HCT116 (cell line): ENCODE measurements around the gene UMODL1. TPM values are rescaled to one million over a fixed set of nuclear protein-coding genes. Genes with fewer than 3 reads are reported as not detected.

ENCODE experiments used
- ATAC-seq: fragments of 200-7000 bp; cut with Tn5 transposase; 2 replicates; pipeline ENCODE4 v1.9.1; 2020; ENCODE audit warnings: mild to moderate bottlenecking, moderate library complexity
- BruUV-seq: library from RNA; stranded (reverse); fragments of 400-500 nt; replicated peaks from 2 replicates; lab custom pipeline; 2021; lab: Mats Ljungman, UMichigan
- CTCF ChIA-PET: fragments of 300-600 bp; sonication (Branson Sonifier 250); formaldehyde crosslinking; loops from one replicate; lab custom pipeline; 2021; ENCODE audit warnings: antibody characterized with exemption; lab: Charles Lee
- POLR2A ChIA-PET: fragments of 300-600, 350-600 bp; sonication (Branson Sonifier 250); formaldehyde crosslinking; loops from one replicate; lab custom pipeline; 2021; ENCODE audit warnings: antibody characterized with exemption; lab: Charles Lee
- RAD21 ChIA-PET, 2 experiments: fragments of 300-600 bp; sonication (Branson Sonifier 250); formaldehyde crosslinking; loops; one replicate each; lab custom pipeline; 2023; ENCODE audit warnings: low total read pairs in 2 of 2; ENCODE audit not compliant: uncharacterized antibody in 2 of 2, unreplicated experiment in 2 of 2, low non-redundant PET in 1 of 2; lab: Charles Lee
- DNase-seq: peaks from one replicate; pipeline ENCODE4 v3.0.0-alpha.2; 2010; ENCODE audit warnings: low read depth, low spot score
- H2AFZ ChIP-seq: fragments of 200-600 bp; shearing (Covaris generic), sonication (generic); 2 replicates; pipeline ENCODE4 v1.6.1; 2017; ENCODE audit warnings: low read depth, mixed run types, mixed read lengths, antibody characterized with exemption, low read length; ENCODE audit not compliant: poor library complexity, severe bottlenecking
- H3K27ac ChIP-seq: 2 replicates; pipeline ENCODE4 v1.5.1; 2012; ENCODE audit warnings: low read depth, low read length
- H3K27me3 ChIP-seq: fragments of 200-600 bp; sonication (generic); 2 replicates; pipeline ENCODE4 v1.6.1; 2016; ENCODE audit warnings: mixed run types, low read length, mixed read lengths; ENCODE audit not compliant: insufficient read depth
- H3K36me3 ChIP-seq, 2 experiments: fragments of 200-500 bp in 1 of 2; fragments of 200-600 bp in 1 of 2; sonication (Bioruptor generic) in 1 of 2; sonication (generic) in 1 of 2; 2 replicates each; pipeline versions ENCODE4 v1.5.1 to v1.6.1; 2014 to 2016; ENCODE audit warnings: low read length in 2 of 2, inconsistent platforms in 1 of 2, mixed read lengths in 1 of 2, mixed run types in 1 of 2; ENCODE audit not compliant: insufficient read depth in 2 of 2, control insufficient read depth in 1 of 2
- H3K4me1 ChIP-seq, 2 experiments: fragments of 200-600 bp in 1 of 2; sonication (generic) in 1 of 2; 2 replicates each; pipeline versions ENCODE4 v1.5.1 to v1.6.1; 2012 to 2017; ENCODE audit warnings: low read length in 2 of 2, inconsistent platforms in 1 of 2, mild to moderate bottlenecking in 1 of 2, mixed read lengths in 1 of 2, mixed run types in 1 of 2, moderate library complexity in 1 of 2; ENCODE audit not compliant: insufficient read depth in 2 of 2, control insufficient read depth in 1 of 2
- H3K4me2 ChIP-seq: fragments of 200-600 bp; sonication (generic); 2 replicates; pipeline ENCODE4 v1.6.1; 2017; ENCODE audit warnings: mixed run types, low read length, mixed read lengths
- H3K4me3 ChIP-seq, 2 experiments: fragments of 200-600 bp in 1 of 2; sonication (generic) in 1 of 2; replicated peaks in 1 of 2; 2 replicates each; pipeline ENCODE4 v1.5.1; 2011 to 2016; ENCODE audit warnings: low read length in 2 of 2, control low read depth in 1 of 2, low read depth in 1 of 2, mild to moderate bottlenecking in 1 of 2, mixed read lengths in 1 of 2, mixed run types in 1 of 2
- H3K79me2 ChIP-seq: fragments of 200-600 bp; sonication (generic); 2 replicates; pipeline ENCODE4 v1.6.1; 2017; ENCODE audit warnings: mild to moderate bottlenecking, mixed run types, low read length, moderate library complexity, mixed read lengths; ENCODE audit not compliant: insufficient read depth
- H3K9ac ChIP-seq: fragments of 200-600 bp; sonication (generic); 2 replicates; pipeline ENCODE4 v1.6.1; 2016; ENCODE audit warnings: low read length, mixed read lengths
- H3K9me2 ChIP-seq: fragments of 200-600 bp; sonication (generic), shearing (Covaris generic); 2 replicates; pipeline ENCODE4 v1.6.1; 2017; ENCODE audit warnings: mixed run types, mild to moderate bottlenecking, moderate library complexity; ENCODE audit not compliant: insufficient read depth
- H3K9me3 ChIP-seq, 2 experiments: fragments of 200-500 bp in 1 of 2; fragments of 200-600 bp in 1 of 2; sonication (Bioruptor generic) in 1 of 2; sonication (generic) in 1 of 2; 2 replicates each; pipeline ENCODE4 v1.6.1; 2014 to 2017; ENCODE audit warnings: low read length in 2 of 2, mixed read lengths in 2 of 2, inconsistent platforms in 1 of 2, low read depth in 1 of 2, mild to moderate bottlenecking in 1 of 2, mixed run types in 1 of 2, moderate library complexity in 1 of 2; ENCODE audit not compliant: control insufficient read depth in 1 of 2, insufficient read depth in 1 of 2
- H4K20me1 ChIP-seq: fragments of 200-600 bp; sonication (generic), shearing (Covaris generic); 2 replicates; pipeline ENCODE4 v1.6.1; 2017; ENCODE audit warnings: mixed run types, mild to moderate bottlenecking, moderate library complexity; ENCODE audit not compliant: insufficient read depth
- ATF3 ChIP-seq: IDR thresholded peaks from 2 replicates; pipeline ENCODE4 v1.6.1; 2012
- CBX3 ChIP-seq: IDR thresholded peaks from 2 replicates; pipeline ENCODE4 v1.6.1; 2012; ENCODE audit warnings: low read depth
- CEBPB ChIP-seq: IDR thresholded peaks from 2 replicates; pipeline ENCODE4 v1.6.1; 2012; ENCODE audit warnings: low read depth
- ELF1 ChIP-seq: IDR thresholded peaks from 2 replicates; pipeline ENCODE4 v1.6.1; 2012; ENCODE audit warnings: low read depth, borderline replicate concordance
- EZH2 ChIP-seq: fragments of 200-600 bp; sonication (generic); IDR thresholded peaks from 2 replicates; pipeline ENCODE4 v1.6.1; 2017; ENCODE audit warnings: antibody characterized with exemption, mixed run types
- JUND ChIP-seq: IDR thresholded peaks from 2 replicates; pipeline ENCODE4 v1.6.1; 2012
- MAX ChIP-seq: IDR thresholded peaks from 2 replicates; pipeline ENCODE4 v1.6.1; 2012
- POLR2A ChIP-seq: IDR thresholded peaks from 2 replicates; pipeline ENCODE4 v1.7.0; 2011; ENCODE audit warnings: borderline replicate concordance; ENCODE audit not compliant: insufficient read depth, insufficient read length; ENCODE audit errors: extremely low read depth
- POLR2AphosphoS5 ChIP-seq: IDR thresholded peaks from 2 replicates; pipeline ENCODE4 v1.6.1; 2011; ENCODE audit warnings: mild to moderate bottlenecking, low read depth, low read length, moderate library complexity
- RAD21 ChIP-seq: IDR thresholded peaks from 2 replicates; pipeline ENCODE4 v1.6.1; 2012; ENCODE audit warnings: low read depth, mild to moderate bottlenecking
- SRF ChIP-seq: IDR thresholded peaks from 2 replicates; pipeline ENCODE4 v1.6.1; 2012; ENCODE audit warnings: low read depth
- TCF7L2 ChIP-seq: IDR thresholded peaks from 2 replicates; pipeline ENCODE4 v1.7.0; 2011; ENCODE audit warnings: borderline replicate concordance, inconsistent platforms; ENCODE audit not compliant: insufficient read depth, insufficient read length; ENCODE audit errors: extremely low read depth
- ZFX ChIP-seq: fragments of 450-650 bp; IDR thresholded peaks from 2 replicates; pipeline ENCODE4 v1.6.1; 2017
- ZNF274 ChIP-seq: fragments of 200-500 bp; sonication (Bioruptor generic); IDR thresholded peaks from 2 replicates; pipeline ENCODE4 v1.6.1; 2014; ENCODE audit warnings: mild to moderate bottlenecking, low read depth, low read length, inconsistent platforms
- intact Hi-C: fragments of 100-400 bp; cut with micrococcal nuclease; formaldehyde crosslinking; loops from 2 replicates; pipeline ENCODE4 v1.10.0; 2022
- total RNA-seq: library from RNA; stranded (reverse); gene quantifications from one replicate; pipeline ENCODE4 v1.2.1, GENCODE V29; 2021; ENCODE audit not compliant: unreplicated experiment
- TF ChIP-seq, protein P1 (sequence below), 3 experiments: fragments of 200-600 bp in 1 of 3; sonication (generic) in 1 of 3; IDR thresholded peaks in 2 of 3; conservative IDR thresholded peaks in 1 of 3; 2 replicates each; pipeline ENCODE4 v1.5.1; 2012 to 2017; ENCODE audit warnings: low read depth in 2 of 3, low read length in 2 of 3, antibody characterized with exemption in 1 of 3, borderline replicate concordance in 1 of 3, control low read depth in 1 of 3, mild to moderate bottlenecking in 1 of 3, mixed read lengths in 1 of 3, mixed run types in 1 of 3, moderate library complexity in 1 of 3; ENCODE audit not compliant: insufficient read depth in 1 of 3
- TF ChIP-seq, protein P2 (sequence below): IDR thresholded peaks from 2 replicates; pipeline ENCODE4 v1.6.1; 2011; ENCODE audit warnings: mild to moderate bottlenecking, low read length, moderate library complexity; ENCODE audit not compliant: insufficient replicate concordance; ENCODE audit errors: extremely low read depth
- TF ChIP-seq, protein P3 (sequence below): IDR thresholded peaks from 2 replicates; pipeline ENCODE4 v1.6.1; 2012; ENCODE audit warnings: low read depth

The UMODL1 gene
- total RNA-seq, 1 experiment from 2014 or later = not detected

GRCh38 chr21:42057851-42058437 is 13.2 kb upstream of the UMODL1 start:
- H3K79me2 ChIP-seq = no peaks in the 10 kb centered on the region
- H3K36me3 ChIP-seq = no peaks in the 10 kb centered on the region
- H3K9me3 ChIP-seq = no peaks in the 10 kb centered on the region
- H3K27me3 ChIP-seq = no peaks in the 10 kb centered on the region
- no peaks in the 10 kb centered on the region for H4K20me1 ChIP-seq
- intact Hi-C loops = no loop called here
- no peaks in the 10 kb centered on the region; a peak in 1 of 4 replicates for H3K4me1 ChIP-seq
- ATAC-seq = no peak
- no peak overlapping the region for H3K4me3 ChIP-seq
- H3K4me2 ChIP-seq = no peak overlapping the region
- TF ChIP-seq ZFX = no peak
- no peak for TF ChIP-seq RAD21
- no peak for TF ChIP-seq POLR2A
- TF ChIP-seq SRF = no peak
- no peak for TF ChIP-seq CBX3
- TF ChIP-seq ZNF274 = no peak
- TF ChIP-seq, protein P1, sequence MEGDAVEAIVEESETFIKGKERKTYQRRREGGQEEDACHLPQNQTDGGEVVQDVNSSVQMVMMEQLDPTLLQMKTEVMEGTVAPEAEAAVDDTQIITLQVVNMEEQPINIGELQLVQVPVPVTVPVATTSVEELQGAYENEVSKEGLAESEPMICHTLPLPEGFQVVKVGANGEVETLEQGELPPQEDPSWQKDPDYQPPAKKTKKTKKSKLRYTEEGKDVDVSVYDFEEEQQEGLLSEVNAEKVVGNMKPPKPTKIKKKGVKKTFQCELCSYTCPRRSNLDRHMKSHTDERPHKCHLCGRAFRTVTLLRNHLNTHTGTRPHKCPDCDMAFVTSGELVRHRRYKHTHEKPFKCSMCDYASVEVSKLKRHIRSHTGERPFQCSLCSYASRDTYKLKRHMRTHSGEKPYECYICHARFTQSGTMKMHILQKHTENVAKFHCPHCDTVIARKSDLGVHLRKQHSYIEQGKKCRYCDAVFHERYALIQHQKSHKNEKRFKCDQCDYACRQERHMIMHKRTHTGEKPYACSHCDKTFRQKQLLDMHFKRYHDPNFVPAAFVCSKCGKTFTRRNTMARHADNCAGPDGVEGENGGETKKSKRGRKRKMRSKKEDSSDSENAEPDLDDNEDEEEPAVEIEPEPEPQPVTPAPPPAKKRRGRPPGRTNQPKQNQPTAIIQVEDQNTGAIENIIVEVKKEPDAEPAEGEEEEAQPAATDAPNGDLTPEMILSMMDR (IDR thresholded peaks at IDR 0.05 in 2 of 3, conservative IDR thresholded peaks at IDR 0.05 in 1 of 3; ENCODE audit: borderline replicate concordance in 1 of 3, insufficient read depth in 1 of 3, low read depth in 2 of 3, low read length in 2 of 3) = no peak
- TF ChIP-seq MAX = no peak
- no peak for TF ChIP-seq CEBPB
- no peak for TF ChIP-seq EZH2
- TF ChIP-seq, protein P2, sequence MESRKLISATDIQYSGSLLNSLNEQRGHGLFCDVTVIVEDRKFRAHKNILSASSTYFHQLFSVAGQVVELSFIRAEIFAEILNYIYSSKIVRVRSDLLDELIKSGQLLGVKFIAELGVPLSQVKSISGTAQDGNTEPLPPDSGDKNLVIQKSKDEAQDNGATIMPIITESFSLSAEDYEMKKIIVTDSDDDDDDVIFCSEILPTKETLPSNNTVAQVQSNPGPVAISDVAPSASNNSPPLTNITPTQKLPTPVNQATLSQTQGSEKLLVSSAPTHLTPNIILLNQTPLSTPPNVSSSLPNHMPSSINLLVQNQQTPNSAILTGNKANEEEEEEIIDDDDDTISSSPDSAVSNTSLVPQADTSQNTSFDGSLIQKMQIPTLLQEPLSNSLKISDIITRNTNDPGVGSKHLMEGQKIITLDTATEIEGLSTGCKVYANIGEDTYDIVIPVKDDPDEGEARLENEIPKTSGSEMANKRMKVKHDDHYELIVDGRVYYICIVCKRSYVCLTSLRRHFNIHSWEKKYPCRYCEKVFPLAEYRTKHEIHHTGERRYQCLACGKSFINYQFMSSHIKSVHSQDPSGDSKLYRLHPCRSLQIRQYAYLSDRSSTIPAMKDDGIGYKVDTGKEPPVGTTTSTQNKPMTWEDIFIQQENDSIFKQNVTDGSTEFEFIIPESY = no peak
- TF ChIP-seq ATF3 = no peak
- TF ChIP-seq, protein P3, sequence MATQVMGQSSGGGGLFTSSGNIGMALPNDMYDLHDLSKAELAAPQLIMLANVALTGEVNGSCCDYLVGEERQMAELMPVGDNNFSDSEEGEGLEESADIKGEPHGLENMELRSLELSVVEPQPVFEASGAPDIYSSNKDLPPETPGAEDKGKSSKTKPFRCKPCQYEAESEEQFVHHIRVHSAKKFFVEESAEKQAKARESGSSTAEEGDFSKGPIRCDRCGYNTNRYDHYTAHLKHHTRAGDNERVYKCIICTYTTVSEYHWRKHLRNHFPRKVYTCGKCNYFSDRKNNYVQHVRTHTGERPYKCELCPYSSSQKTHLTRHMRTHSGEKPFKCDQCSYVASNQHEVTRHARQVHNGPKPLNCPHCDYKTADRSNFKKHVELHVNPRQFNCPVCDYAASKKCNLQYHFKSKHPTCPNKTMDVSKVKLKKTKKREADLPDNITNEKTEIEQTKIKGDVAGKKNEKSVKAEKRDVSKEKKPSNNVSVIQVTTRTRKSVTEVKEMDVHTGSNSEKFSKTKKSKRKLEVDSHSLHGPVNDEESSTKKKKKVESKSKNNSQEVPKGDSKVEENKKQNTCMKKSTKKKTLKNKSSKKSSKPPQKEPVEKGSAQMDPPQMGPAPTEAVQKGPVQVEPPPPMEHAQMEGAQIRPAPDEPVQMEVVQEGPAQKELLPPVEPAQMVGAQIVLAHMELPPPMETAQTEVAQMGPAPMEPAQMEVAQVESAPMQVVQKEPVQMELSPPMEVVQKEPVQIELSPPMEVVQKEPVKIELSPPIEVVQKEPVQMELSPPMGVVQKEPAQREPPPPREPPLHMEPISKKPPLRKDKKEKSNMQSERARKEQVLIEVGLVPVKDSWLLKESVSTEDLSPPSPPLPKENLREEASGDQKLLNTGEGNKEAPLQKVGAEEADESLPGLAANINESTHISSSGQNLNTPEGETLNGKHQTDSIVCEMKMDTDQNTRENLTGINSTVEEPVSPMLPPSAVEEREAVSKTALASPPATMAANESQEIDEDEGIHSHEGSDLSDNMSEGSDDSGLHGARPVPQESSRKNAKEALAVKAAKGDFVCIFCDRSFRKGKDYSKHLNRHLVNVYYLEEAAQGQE = no peak
- no peak for TF ChIP-seq ELF1
- TF ChIP-seq TCF7L2 = no peak
- no peak for TF ChIP-seq JUND
- TF ChIP-seq POLR2AphosphoS5 = no peak
- CTCF ChIA-PET = no interaction called here
- BruUV-seq = no TSS peak
- no peak overlapping the region for H3K27ac ChIP-seq
- DNase-seq = no peak
- no peak overlapping the region for H2AFZ ChIP-seq
- RAD21 ChIA-PET = no interaction called here
- no peaks in the 10 kb centered on the region for H3K9me2 ChIP-seq
- POLR2A ChIA-PET = no interaction called here
- no peak overlapping the region for H3K9ac ChIP-seq
